A673 (cell line): ENCODE measurements around the gene TFF2. TPM values are rescaled to one million over a fixed set of nuclear protein-coding genes. Genes with fewer than 3 reads are reported as not detected.

Source experiments
- BruUV-seq: library from RNA; stranded (reverse); fragments of 400-500 nt; replicated peaks from 2 replicates; lab custom pipeline; 2021; lab: Mats Ljungman, UMichigan
- CTCF ChIA-PET: fragments of 300-600 bp; sonication (Branson Sonifier 250); formaldehyde crosslinking; loops from one replicate; lab custom pipeline; 2022; ENCODE audit warnings: antibody characterized with exemption; lab: Charles Lee
- POLR2A ChIA-PET: fragments of 300-600 bp; sonication (Branson Sonifier 250); formaldehyde crosslinking; loops from one replicate; lab custom pipeline; 2022; ENCODE audit warnings: antibody characterized with exemption; ENCODE audit not compliant: low non-redundant PET; lab: Charles Lee
- DNase-seq: peaks from one replicate; pipeline ENCODE4 v3.0.0-alpha.2; 2015; ENCODE audit warnings: low spot score
- H3K27ac ChIP-seq: fragments of 200-600 bp; sonication (generic); 2 replicates; pipeline ENCODE4 v1.5.1; 2016; ENCODE audit warnings: mixed run types, low read depth, mild to moderate bottlenecking, mixed read lengths, antibody characterized with exemption, low read length; ENCODE audit not compliant: poor library complexity, severe bottlenecking
- H3K27me3 ChIP-seq: fragments of 200-600 bp; sonication (generic); replicated peaks from 2 replicates; pipeline ENCODE4 v1.6.1; 2017; ENCODE audit warnings: mixed run types, low read depth, mild to moderate bottlenecking, mixed read lengths, antibody characterized with exemption, low read length; ENCODE audit not compliant: insufficient read depth, poor library complexity
- H3K36me3 ChIP-seq: fragments of 200-600 bp; sonication (generic); 2 replicates; pipeline ENCODE4 v1.6.1; 2016; ENCODE audit warnings: mixed run types, mild to moderate bottlenecking, mixed read lengths, antibody characterized with exemption, low read length; ENCODE audit not compliant: insufficient read depth, poor library complexity, severe bottlenecking
- H3K4me1 ChIP-seq: fragments of 200-600 bp; sonication (generic); 2 replicates; pipeline ENCODE4 v1.6.1; 2017; ENCODE audit warnings: mixed run types, mild to moderate bottlenecking, mixed read lengths, antibody characterized with exemption, low read length; ENCODE audit not compliant: insufficient read depth, poor library complexity, severe bottlenecking
- H3K4me3 ChIP-seq: fragments of 200-600 bp; sonication (generic); 2 replicates; pipeline ENCODE4 v1.5.1; 2016; ENCODE audit warnings: low read depth, mixed run types, mild to moderate bottlenecking, mixed read lengths, low read length; ENCODE audit not compliant: poor library complexity, severe bottlenecking
- H3K9me3 ChIP-seq: fragments of 200-600 bp; sonication (generic); 2 replicates; pipeline ENCODE4 v1.6.1; 2016; ENCODE audit warnings: mixed run types, low read depth, mild to moderate bottlenecking, mixed read lengths, antibody characterized with exemption, low read length; ENCODE audit not compliant: poor library complexity, severe bottlenecking
- CTCF ChIP-seq: fragments of 300-800, 200-600 bp; sonication (generic); conservative IDR thresholded peaks from 2 replicates; pipeline ENCODE4 v1.5.1; 2017; ENCODE audit warnings: low read depth, mild to moderate bottlenecking, antibody characterized with exemption, low read length, moderate library complexity, mixed read lengths
- EZH2 ChIP-seq: fragments of 200-600 bp; sonication (generic); IDR thresholded peaks from 2 replicates; pipeline ENCODE4 v1.6.1; 2017; ENCODE audit warnings: borderline replicate concordance, low read depth, mild to moderate bottlenecking, mixed read lengths, antibody characterized with exemption, low read length; ENCODE audit not compliant: poor library complexity, severe bottlenecking
- intact Hi-C: fragments of 100-400 bp; cut with micrococcal nuclease; formaldehyde crosslinking; loops from one replicate; pipeline ENCODE4 v1.10.0; 2022; ENCODE audit not compliant: unreplicated experiment
- total RNA-seq: library from RNA; stranded (reverse); gene quantifications from 2 replicates; pipeline ENCODE4 v1.2.3, GENCODE V29; 2021

TFF2 gene
- total RNA-seq, 1 experiment from 2014 or later, result not detected

GRCh38 chr21:42343963-42344510, 6.8 kb downstream of the TFF2 start:
- no peaks in the 10 kb centered on the region for H3K9me3 ChIP-seq
- no peak for DNase-seq
- no peaks in the 10 kb centered on the region for H3K27me3 ChIP-seq
- TF ChIP-seq EZH2, result no peak
- TF ChIP-seq CTCF, result no peak
- H3K4me3 ChIP-seq, result no peak overlapping the region
- no peaks in the 10 kb centered on the region for H3K4me1 ChIP-seq
- no TSS peak for BruUV-seq
- intact Hi-C loops, result no loop called here
- POLR2A ChIA-PET, result no interaction called here
- no peak overlapping the region for H3K27ac ChIP-seq
- CTCF ChIA-PET, result no interaction called here
- no peaks in the 10 kb centered on the region for H3K36me3 ChIP-seq

DNA sequence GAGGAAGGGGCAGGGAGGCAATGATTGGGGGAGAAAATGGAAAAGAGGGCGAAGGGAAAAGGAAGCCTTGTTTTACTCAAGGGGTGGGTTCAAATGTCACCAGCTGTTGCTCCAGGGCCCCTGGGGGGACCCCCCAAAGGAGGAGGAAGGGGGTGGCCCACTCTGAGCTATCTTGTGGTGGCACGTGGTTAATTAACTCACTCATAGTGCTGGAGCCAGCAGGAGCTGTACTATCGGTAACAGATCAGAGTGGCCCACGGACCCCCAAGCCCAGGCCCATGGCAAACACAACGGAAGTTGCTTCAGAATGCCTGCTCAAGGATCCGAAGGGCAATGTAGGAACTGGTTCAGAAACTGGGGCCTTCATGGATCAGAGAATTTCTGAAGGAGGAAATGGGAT, 7.2 kb downstream of the TFF2 start:
- TF ChIP-seq CTCF, result no peak
- TF ChIP-seq EZH2, result no peak
- intact Hi-C loops, result no loop called here

GRCh38 chr21:42343101-42343500, 7.7 kb downstream of the TFF2 start:
- intact Hi-C loops, result no loop called here
- Histone ChIP-seq H3K36me3 (no peaks in the 10 kb centered on the region), H3K4me1 (no peaks in the 10 kb centered on the region), H3K27ac (no peak overlapping the region), H3K9me3 (no peaks in the 10 kb centered on the region), H3K27me3 (no peaks in the 10 kb centered on the region), H3K4me3 (no peak overlapping the region)
- ChIA-PET POLR2A (no interaction called here), CTCF (no interaction called here)
- BruUV-seq, result no TSS peak
- DNase-seq, result no peak
- TF ChIP-seq EZH2, result no peak
- TF ChIP-seq CTCF, result no peak

More for the DNA sequence above, 7.2 kb downstream of the TFF2 start:
- H3K27ac ChIP-seq, result no peak overlapping the region
- no TSS peak for BruUV-seq
- H3K4me1 ChIP-seq, result no peaks in the 10 kb centered on the region
- DNase-seq, result no peak
- ChIA-PET CTCF (no interaction called here), POLR2A (no interaction called here)
- no peak overlapping the region for H3K4me3 ChIP-seq
- no peaks in the 10 kb centered on the region for H3K27me3 ChIP-seq
- no peaks in the 10 kb centered on the region for H3K9me3 ChIP-seq
- H3K36me3 ChIP-seq, result no peaks in the 10 kb centered on the region
